Omental fat pad (tissue), 4 donors: ENCODE measurements around the gene RANBP3L. TPM values are rescaled to one million over a fixed set of nuclear protein-coding genes. Genes with fewer than 3 reads are reported as not detected.
A peak's percentile ranks its signal among the peaks of the same experiment; 100 is the strongest.
"Not testable (repeated sequence)": the region's sequence is repeated elsewhere in the genome, so short reads cannot be mapped to it uniquely, and the experiment has no call there.

ENCODE experiments used
- ATAC-seq: fragments of 150-250 bp; one replicate; pipeline ENCODE4 v1.9.1; 2016; ENCODE audit warnings: mild to moderate bottlenecking, moderate library complexity; ENCODE audit not compliant: low FRiP score
- DNase-seq: peaks from one replicate; pipeline ENCODE4 v3.0.0-alpha.2; 2019; ENCODE audit warnings: low spot score
- CTCF ChIP-seq, 3 donors: fragments of 450-650 bp; IDR thresholded peaks; one replicate each; pipeline ENCODE4 v1.5.1; 2016 to 2017; ENCODE audit warnings: antibody characterized with exemption in 3 of 3, mild to moderate bottlenecking in 3 of 3, moderate library complexity in 2 of 3
- total RNA-seq, 4 donors: library from RNA; depleted of rRNA; stranded (reverse); fragments of >200 nt; gene quantifications; one replicate each; pipeline ENCODE4 v1.1.0, GENCODE V29; 2016

Gene RANBP3L
- total RNA-seq, 4 donors from 2014 or later: 0.50 to 10.6 (median 2.8) TPM

GRCh38 chr5:36202521-36202961, 99.2 kb downstream of the RANBP3L start:
- TF ChIP-seq CTCF (IDR thresholded peaks at IDR 0.05): no peak
- ATAC-seq: peak; percentile 60

GRCh38 chr5:36200513-36200912, 101.2 kb downstream of the RANBP3L start:
- DNase-seq (no peak), ATAC-seq (no peak)
- TF ChIP-seq CTCF (IDR thresholded peaks at IDR 0.05): no peak

More at GRCh38 chr5:36202521-36202961, 99.2 kb downstream of the RANBP3L start:
- no peak for DNase-seq

GRCh38 chr5:36199620-36200019, 102.1 kb downstream of the RANBP3L start:
- no peak for TF ChIP-seq CTCF (IDR thresholded peaks at IDR 0.05)
- ATAC-seq (peak; percentile 69), DNase-seq (no peak)

GRCh38 chr5:36198783-36199182, 102.9 kb downstream of the RANBP3L start:
- not testable (repeated sequence) for ATAC-seq, DNase-seq

Other genes with a start within 250 kb of the RANBP3L start
- not detected for gene UGT3A2, start 235.0 kb downstream of the RANBP3L start, total RNA-seq
- gene LMBRD2, start 150.0 kb downstream of the RANBP3L start, total RNA-seq: 10 to 100 TPM in 1 of 4 donors, 1 to 10 TPM in 3; 6.2 to 12.0 (median 8.6) TPM
- gene SKP2, start 149.8 kb downstream of the RANBP3L start, total RNA-seq: 10 to 100 TPM in 3 of 4 donors, 1 to 10 TPM in 1; 8.6 to 19.4 (median 14.1) TPM
- 10 to 100 TPM; 13.2 to 26.5 (median 18.9) TPM for gene NADK2, start 60.0 kb downstream of the RANBP3L start, total RNA-seq